ENCODE measurements around the gene HMG20A. TPM values are rescaled to one million over a fixed set of nuclear protein-coding genes. Genes with fewer than 3 reads are reported as not detected.

The HMG20A gene
- total RNA-seq, 1 donor from 2014 or later: 26.4 TPM

- no peak for DNase-seq (ENCODE audit: low read depth)
- Histone ChIP-seq H3K27me3 (ENCODE audit: control insufficient read depth, insufficient read depth, low read length) (no peaks in the 10 kb centered on the region), H3K36me3 (ENCODE audit: control insufficient read depth, insufficient read depth, low read length) (no peaks in the 10 kb centered on the region), H3K4me3 (ENCODE audit: low read depth, low read length) (no peak overlapping the region)
- TF ChIP-seq CTCF (IDR thresholded peaks at IDR 0.05; ENCODE audit: insufficient read depth, low read length, poor library complexity, severe bottlenecking): no peak
Measured at GRCh38 chr15:77457191-77457904, 36.7 kb downstream of the HMG20A start.

- H3K4me3 ChIP-seq (ENCODE audit: low read depth, low read length): no peak overlapping the region
- no peak for TF ChIP-seq CTCF (IDR thresholded peaks at IDR 0.05; ENCODE audit: insufficient read depth, low read length, poor library complexity, severe bottlenecking)
- no peaks in the 10 kb centered on the region for H3K36me3 ChIP-seq (ENCODE audit: control insufficient read depth, insufficient read depth, low read length)
- H3K27me3 ChIP-seq (ENCODE audit: control insufficient read depth, insufficient read depth, low read length): no peaks in the 10 kb centered on the region
- DNase-seq (ENCODE audit: low read depth): no peak
Measured at GRCh38 chr15:77457905-77458265, 37.2 kb downstream of the HMG20A start.

- TF ChIP-seq CTCF (IDR thresholded peaks at IDR 0.05; ENCODE audit: insufficient read depth, low read length, poor library complexity, severe bottlenecking): no peak
- H3K36me3 ChIP-seq (ENCODE audit: control insufficient read depth, insufficient read depth, low read length): no peaks in the 10 kb centered on the region
- no peak overlapping the region for H3K4me3 ChIP-seq (ENCODE audit: low read depth, low read length)
- H3K27me3 ChIP-seq (ENCODE audit: control insufficient read depth, insufficient read depth, low read length): no peaks in the 10 kb centered on the region
- no peak for DNase-seq (ENCODE audit: low read depth)
Measured at GRCh38 chr15:77459031-77459430, 38.3 kb downstream of the HMG20A start.

- H3K27me3 ChIP-seq (ENCODE audit: control insufficient read depth, insufficient read depth, low read length): no peaks in the 10 kb centered on the region
- no peaks in the 10 kb centered on the region for H3K36me3 ChIP-seq (ENCODE audit: control insufficient read depth, insufficient read depth, low read length)
- no peak for DNase-seq (ENCODE audit: low read depth)
- no peak overlapping the region for H3K4me3 ChIP-seq (ENCODE audit: low read depth, low read length)
- no peak for TF ChIP-seq CTCF (IDR thresholded peaks at IDR 0.05; ENCODE audit: insufficient read depth, low read length, poor library complexity, severe bottlenecking)
Measured at GRCh38 chr15:77461486-77461885, 40.8 kb downstream of the HMG20A start.

- Histone ChIP-seq H3K27me3 (ENCODE audit: control insufficient read depth, insufficient read depth, low read length) (no peaks in the 10 kb centered on the region), H3K36me3 (ENCODE audit: control insufficient read depth, insufficient read depth, low read length) (no peaks in the 10 kb centered on the region), H3K4me3 (ENCODE audit: low read depth, low read length) (no peak overlapping the region)
- no peak for DNase-seq (ENCODE audit: low read depth)
- TF ChIP-seq CTCF (IDR thresholded peaks at IDR 0.05; ENCODE audit: insufficient read depth, low read length, poor library complexity, severe bottlenecking): no peak
Measured at GRCh38 chr15:77464129-77464865, 43.6 kb downstream of the HMG20A start.

All from kidney epithelial cell (primary cell).